Esophagus squamous epithelium (tissue), 4 donors: ENCODE data around the gene TMTC2.

Experiments used
- CTCF ChIP-seq, 6 experiments: fragments of 450-650 bp in 4 of 6; fragments of 200-600 bp in 2 of 6; sonication (generic) in 2 of 6; IDR thresholded peaks; one replicate each; pipeline ENCODE4 v1.5.1; 2016 to 2019; ENCODE audit warnings: antibody characterized with exemption in 6 of 6, mild to moderate bottlenecking in 4 of 6, moderate library complexity in 4 of 6
- POLR2A ChIP-seq, 4 donors: fragments of 450-650 bp; IDR thresholded peaks; one replicate each; pipeline ENCODE4 v1.6.1; 2017; ENCODE audit warnings: antibody characterized with exemption in 4 of 4, mild to moderate bottlenecking in 4 of 4, moderate library complexity in 3 of 4

GRCh38 chr12:83015390-83016217, 328.9 kb downstream of the TMTC2 start:
- TF ChIP-seq CTCF (IDR thresholded peaks at IDR 0.05) (no peak), POLR2A (IDR thresholded peaks at IDR 0.05) (no peak)
